Testis (tissue), 2 donors: ENCODE data around the gene FUT6.

Experiments
- CTCF ChIP-seq, 3 experiments: fragments of 450-650 bp in 2 of 3; fragments of 200-600 bp in 1 of 3; sonication (generic) in 1 of 3; IDR thresholded peaks; one replicate each; pipeline ENCODE4 v1.5.1; 2016 to 2019; ENCODE audit warnings: antibody characterized with exemption in 3 of 3, mild to moderate bottlenecking in 2 of 3, moderate library complexity in 1 of 3
- POLR2A ChIP-seq: fragments of 450-650 bp; IDR thresholded peaks from one replicate; pipeline ENCODE4 v1.6.1; 2017; ENCODE audit warnings: antibody characterized with exemption, mild to moderate bottlenecking, moderate library complexity

- TF ChIP-seq CTCF (IDR thresholded peaks at IDR 0.05) (no peak), POLR2A (no peak)
These were observed 8.3 kb downstream of the FUT6 start for GRCh38 chr19:5831159-5831558.
